H4 (cell line): ENCODE data around the gene MEGF6. TPM values are rescaled to one million over a fixed set of nuclear protein-coding genes. Genes with fewer than 3 reads are reported as not detected.
A peak's percentile ranks its signal among the peaks of the same experiment; 100 is the strongest.

Source experiments
- DNase-seq: peaks from one replicate; pipeline ENCODE4 v3.0.0-alpha.2; 2015; ENCODE audit warnings: low spot score
- total RNA-seq: library from RNA; depleted of rRNA; stranded (reverse); fragments of >200 nt; shearing (Covaris generic); gene quantifications from 2 replicates; pipeline ENCODE4 v1.2.3, GENCODE V29; 2014; rRNA removed

MEGF6 gene, protein sequence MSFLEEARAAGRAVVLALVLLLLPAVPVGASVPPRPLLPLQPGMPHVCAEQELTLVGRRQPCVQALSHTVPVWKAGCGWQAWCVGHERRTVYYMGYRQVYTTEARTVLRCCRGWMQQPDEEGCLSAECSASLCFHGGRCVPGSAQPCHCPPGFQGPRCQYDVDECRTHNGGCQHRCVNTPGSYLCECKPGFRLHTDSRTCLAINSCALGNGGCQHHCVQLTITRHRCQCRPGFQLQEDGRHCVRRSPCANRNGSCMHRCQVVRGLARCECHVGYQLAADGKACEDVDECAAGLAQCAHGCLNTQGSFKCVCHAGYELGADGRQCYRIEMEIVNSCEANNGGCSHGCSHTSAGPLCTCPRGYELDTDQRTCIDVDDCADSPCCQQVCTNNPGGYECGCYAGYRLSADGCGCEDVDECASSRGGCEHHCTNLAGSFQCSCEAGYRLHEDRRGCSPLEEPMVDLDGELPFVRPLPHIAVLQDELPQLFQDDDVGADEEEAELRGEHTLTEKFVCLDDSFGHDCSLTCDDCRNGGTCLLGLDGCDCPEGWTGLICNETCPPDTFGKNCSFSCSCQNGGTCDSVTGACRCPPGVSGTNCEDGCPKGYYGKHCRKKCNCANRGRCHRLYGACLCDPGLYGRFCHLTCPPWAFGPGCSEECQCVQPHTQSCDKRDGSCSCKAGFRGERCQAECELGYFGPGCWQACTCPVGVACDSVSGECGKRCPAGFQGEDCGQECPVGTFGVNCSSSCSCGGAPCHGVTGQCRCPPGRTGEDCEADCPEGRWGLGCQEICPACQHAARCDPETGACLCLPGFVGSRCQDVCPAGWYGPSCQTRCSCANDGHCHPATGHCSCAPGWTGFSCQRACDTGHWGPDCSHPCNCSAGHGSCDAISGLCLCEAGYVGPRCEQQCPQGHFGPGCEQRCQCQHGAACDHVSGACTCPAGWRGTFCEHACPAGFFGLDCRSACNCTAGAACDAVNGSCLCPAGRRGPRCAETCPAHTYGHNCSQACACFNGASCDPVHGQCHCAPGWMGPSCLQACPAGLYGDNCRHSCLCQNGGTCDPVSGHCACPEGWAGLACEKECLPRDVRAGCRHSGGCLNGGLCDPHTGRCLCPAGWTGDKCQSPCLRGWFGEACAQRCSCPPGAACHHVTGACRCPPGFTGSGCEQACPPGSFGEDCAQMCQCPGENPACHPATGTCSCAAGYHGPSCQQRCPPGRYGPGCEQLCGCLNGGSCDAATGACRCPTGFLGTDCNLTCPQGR (N-terminal part only)
- total RNA-seq, result 0.58 and 1.1 TPM in 2 replicates

DNA sequence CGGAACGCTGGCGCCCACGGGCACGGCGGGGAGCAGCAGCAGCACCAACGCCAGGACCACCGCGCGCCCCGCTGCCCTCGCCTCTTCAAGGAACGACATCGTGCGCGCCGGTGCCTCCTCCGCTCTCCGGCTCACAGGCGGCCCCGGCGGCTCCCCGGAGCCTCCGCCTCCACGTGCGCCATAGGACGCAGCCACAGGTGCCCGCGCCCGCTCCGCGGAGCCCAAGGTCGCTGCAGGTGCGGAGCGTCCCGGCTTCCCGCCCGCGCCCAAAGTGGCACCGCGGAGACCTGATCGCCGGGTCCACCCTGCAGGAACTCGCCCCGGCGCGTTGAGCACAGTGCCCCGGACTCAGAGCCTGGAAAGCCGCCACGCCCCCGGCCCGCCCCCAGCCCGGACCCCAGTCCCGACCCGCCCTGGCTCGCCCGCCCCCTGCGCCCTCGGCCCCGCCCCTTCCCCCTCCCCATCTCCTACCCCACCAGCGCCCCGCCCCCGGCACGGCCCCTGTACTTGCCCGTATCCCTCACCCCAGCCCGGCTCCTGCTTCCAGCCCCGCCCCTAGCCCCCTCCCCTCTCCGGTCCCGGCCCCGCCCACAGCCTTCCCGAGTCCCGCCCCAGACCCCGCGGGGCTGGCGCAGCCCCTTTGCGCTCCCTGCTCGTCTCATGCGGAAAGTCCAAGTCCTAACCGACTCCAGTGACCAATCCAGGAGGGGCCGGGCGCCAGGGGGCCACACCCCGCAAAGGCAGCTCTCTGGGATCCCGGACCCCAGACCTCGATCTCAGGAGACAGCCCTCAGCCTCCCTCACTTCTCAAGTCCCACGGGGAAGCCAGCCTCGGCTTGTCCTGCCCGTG lies at the start of gene MEGF6:
MEGF6 (minus strand) TSS at position 339 of the 850 bp plus-strand sequence; CDS start at position 99, 240 bp downstream.
- DNase-seq, result no peak

DNA sequence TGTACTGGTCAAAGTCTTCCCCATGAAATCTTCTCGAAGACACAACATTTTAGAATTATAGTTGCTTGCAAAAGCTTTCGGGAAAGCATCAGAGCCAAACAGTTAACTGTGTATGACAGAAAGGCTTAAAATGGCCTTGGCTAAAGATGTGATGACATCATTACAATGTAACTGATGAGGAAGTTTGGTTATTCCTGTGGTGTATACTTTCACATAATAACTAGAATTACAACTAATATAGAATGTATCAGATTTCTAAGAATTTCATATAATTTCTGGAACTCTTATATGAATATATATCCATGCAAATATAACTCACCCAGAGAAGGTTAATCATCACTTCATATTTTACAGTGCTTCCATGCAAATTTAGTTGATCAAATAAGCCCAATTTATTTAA lies 49.4 kb upstream of the MEGF6 start:
- DNase-seq, result no peak

DNA sequence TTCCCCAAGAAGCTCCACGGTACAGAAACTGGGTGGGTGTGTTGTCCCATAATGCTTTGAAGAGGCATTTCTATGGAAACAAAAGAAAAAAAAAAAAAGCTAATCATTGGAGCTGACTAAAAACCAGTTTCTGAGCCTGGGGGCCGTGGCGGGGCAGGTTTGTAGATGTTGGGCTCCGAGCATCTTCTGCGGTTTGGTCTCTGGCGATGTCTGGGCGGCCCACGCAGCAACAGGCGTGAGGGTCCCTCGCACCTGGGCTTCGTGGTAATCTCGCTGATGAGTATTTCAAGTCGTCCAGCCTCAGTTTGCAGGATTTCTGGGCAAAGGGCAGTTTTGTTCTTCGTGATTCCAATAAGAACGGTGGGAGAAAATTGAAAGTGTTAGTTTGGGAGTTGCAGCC lies 47.8 kb upstream of the MEGF6 start:
- DNase-seq, result no peak

DNA sequence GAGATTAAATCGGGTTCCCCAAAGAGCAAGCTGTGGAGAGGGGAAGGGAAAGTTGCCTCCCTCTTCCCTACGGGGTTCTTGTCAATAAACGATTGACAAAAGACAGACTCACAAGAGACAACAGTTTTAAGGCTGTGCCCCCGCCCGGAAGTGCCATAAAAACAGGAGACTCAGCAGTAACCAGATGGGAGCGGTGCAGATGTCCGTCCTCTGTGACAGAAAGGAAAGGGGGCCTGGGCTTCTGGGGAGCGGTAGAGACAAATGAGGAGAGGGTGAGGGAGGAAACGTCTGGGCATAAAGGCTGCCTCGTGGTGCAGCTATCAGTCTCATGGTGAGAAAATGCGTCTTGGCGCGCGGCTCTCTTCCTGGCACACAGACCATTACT lies 46.9 kb upstream of the MEGF6 start:
- DNase-seq, result no peak

DNA sequence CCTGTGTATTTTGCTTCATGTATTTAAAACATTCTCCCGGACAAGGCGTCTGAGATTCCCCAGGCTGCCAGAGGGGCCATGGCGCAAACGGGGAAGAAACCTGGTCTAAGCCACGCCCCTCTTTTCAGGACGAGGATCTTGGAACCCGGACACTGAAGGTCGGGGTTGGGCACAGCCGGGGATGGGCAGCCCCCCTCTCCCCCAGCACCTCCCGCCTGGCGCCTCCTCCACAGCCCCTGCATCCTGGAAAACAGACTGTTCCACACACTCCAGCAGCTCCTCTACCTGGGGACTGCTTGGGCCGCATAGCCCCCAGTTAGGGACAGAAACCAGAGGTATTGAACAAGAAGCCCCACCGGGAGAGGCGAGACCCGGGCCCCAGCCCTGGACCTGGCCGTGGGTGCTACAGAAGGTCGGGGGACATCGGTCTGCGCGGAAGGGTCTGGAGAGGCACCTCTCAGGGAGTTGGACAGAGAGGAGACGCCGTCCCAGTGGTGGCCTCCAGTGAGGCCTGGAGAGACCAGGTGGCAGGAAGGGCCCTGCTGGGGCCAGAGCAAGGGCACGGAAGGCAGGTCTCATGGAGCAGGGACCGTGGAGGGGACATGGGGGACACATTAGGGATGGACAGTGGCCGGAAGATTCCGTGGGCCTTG lies 46.4 kb upstream of the MEGF6 start:
- no peak for DNase-seq

DNA sequence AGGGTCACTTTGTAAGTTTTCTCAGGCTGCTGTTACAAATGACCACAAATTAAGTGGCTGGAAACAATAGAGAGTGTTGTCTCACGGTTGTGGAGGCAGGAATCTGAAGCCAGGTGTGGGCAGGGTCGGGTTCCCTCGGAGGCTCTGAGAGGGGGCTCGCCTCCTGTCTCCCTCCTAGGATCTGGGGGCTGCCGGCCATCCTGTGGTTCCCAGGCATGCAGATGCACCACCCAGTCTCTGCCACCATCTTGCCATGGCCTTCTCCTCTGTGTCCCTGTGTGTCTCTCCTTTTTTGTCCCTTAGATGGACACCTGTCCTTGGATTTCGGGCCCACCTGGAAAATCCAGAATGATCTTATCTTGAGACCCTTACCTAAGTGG lies 45.8 kb upstream of the MEGF6 start:
- no peak for DNase-seq

DNA sequence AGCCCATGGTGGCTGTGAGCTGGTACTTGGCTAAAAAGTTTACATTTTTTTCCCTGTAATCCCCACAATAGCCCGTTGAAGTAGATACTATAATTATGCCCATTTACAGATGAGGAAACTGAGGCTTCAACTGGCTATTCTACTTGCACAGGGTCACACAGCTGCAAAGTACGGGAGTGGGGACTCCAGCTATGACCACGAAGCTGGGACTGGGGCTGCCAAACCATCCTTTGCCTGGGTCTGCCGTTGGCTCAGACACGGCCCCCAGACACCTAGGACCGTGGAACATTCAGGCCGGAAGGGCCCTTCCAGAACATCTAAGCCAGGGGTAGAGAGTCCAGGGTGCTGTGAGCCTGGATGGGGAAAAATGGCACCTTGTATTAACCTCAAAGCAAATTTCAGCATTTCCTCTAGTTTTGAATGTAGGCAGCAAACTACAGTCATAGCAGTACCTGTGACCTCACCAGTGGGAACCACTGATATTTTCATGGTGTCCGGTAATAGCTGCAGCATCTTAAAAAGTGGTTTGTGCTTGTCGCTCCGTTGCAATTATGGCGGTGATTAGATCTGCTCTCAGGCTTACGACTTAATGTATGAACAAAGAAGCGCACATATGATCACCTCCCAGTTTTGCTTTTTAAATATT lies 45.3 kb upstream of the MEGF6 start:
- DNase-seq, result no peak

DNA sequence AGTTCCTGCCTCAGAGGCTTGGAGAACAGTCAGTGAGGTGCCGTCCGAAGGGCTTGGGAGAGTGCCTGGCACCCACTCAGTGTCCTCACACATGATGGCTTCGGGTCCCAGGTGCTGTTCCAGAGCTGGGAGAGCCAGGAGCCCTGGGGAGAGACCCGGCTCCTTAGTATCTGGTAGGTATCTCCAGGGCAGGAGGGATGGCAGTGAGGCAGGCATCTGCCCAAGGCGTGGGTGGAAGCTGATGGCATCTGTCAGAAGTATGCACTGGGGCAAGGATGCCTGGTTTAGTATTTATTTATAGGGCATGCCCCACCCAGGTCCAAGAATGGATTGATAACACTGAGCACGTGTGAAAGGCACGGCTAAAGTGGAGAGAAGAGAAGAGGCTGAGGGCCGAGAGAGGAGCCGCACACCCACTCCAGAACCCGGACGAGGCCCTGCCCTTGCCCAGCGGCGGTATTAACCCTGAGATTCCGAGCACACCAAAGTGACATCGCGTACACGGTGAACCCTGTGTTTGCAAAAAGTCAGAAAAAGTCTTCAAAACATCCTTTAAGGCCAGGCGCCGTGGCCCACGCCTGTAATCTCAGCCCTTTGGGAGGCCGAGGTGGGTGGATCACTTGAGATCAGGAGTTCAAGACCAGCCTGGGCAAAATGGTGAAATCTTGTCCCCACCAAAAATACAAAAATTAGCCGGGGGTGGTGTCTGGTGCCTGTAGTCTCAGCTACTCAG lies 43.4 kb upstream of the MEGF6 start:
- no peak for DNase-seq

DNA sequence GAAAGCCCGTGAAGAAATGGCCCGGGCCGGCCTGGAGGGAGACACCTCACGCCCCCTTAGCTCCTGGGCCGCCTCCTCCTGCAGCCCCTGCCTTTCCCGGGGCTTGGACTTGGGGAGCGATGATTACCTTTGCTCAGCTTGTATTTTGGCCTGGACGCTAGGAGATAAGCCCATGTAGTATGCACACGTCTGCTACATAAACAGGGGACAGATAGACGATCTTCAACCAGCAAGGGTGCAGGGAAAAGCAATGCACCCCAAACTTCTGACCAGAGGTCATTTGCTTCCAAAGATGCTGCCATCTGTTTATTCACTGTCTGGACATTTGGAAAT lies 41.9 kb upstream of the MEGF6 start:
- DNase-seq, result no peak

DNA sequence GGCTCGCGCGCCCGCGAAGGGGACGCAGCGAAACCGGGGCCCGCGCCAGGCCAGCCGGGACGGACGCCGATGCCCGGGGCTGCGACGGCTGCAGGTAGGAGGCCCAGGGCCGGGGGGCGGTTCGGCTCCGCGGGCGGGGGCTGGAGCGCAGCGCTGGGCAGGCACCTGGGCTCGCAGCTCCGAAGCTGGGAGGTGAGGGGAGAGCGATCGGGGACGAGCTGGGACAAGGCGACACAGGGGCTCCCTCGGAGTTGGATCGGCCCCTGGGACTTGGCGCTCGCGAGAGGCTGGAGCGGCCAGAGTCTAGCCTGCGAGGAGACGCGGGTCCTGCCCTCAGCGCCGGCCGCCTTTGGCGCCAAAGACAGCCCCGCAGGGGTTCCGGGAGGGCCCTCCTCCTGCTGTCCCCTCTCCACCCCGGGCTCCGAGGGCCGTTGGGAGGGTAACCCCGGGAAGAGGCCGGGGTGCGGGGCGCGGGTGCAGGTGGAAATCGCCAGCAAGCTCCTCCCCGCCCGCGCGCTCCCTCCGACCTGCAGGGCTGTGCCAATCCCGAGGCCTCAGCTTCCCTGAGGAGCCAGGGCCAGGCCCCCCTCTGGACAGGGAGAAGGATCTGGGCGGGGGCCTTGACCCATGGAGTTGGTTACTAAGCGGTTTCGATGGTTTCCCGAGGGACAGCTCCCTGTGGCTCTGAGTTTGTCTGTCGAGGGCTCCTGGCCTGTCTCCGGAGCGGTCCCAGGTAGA lies 41.4 kb upstream of the MEGF6 start:
- no peak for DNase-seq

DNA sequence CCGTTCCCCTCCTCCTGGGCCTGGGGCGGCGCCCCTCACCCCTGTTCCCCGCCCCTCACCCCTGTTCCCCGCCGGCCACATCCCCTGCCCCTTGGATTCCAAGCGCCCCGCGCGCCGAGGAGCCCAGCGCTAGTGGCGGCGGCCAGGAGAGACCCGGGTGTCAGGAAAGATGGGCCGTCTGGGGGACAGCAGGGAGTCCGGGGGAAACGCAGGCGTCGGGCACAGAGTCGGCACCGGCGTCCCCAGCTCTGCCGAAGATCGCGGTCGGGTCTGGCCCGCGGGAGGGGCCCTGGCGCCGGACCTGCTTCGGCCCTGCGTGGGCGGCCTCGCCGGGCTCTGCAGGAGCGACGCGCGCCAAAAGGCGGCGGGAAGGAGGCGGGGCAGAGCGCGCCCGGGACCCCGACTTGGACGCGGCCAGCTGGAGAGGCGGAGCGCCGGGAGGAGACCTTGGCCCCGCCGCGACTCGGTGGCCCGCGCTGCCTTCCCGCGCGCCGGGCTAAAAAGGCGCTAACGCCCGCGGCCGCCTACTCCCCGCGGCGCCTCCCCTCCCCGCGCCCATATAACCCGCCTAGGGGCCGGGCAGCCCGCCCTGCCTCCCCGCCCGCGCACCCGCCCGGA lies 40.7 kb upstream of the MEGF6 start, which contains the start of gene TP73:
TP73 (plus strand) TSS at position 587 of the 618 bp plus-strand sequence. CDS start 29,850 bp downstream, outside the sequence.
- no peak for DNase-seq

DNA sequence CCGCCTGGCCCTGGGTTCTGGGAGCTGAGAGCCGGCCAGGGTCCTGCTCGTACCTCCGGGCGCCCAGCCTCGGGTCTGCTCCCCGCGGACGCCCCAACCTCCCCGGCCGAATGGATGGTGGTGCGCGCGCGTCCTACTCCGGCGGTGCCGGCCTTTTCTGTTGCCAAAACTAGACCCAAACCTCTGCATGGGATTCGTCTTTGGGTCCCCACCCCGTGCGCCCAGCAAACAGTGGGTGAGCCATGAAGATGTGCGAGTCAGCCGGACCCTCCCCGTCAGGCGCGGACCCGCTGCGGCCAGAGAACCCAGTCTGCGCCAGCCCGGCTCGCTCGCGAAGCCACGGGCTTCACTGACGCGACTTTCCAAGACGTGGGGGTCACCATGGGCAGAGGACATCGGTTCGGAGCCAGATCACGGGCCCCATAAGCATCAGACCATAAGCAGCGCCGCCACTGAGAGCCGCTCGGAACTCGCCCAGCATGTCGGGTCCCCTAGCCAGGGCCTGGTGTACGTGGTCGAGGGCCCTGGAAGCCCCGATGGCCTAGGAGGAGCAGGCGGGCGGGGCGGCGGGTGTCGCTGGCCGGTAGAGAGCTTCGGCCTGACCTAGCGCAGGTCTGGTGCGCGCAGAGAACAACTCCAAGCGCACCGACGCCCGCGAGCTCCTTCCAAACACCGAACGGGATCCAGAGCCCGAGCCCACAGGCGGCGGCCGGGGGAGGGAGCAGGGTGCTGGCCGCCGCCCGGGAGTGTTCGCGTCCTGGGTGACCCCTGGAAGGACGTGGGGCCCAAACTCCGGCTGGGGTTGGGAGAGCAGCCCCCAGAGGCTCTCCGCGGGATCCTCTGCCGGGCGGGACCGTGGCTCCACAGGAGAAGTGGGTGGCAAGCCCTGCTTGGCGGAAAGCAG lies 40.0 kb upstream of the MEGF6 start:
- no peak for DNase-seq

DNA sequence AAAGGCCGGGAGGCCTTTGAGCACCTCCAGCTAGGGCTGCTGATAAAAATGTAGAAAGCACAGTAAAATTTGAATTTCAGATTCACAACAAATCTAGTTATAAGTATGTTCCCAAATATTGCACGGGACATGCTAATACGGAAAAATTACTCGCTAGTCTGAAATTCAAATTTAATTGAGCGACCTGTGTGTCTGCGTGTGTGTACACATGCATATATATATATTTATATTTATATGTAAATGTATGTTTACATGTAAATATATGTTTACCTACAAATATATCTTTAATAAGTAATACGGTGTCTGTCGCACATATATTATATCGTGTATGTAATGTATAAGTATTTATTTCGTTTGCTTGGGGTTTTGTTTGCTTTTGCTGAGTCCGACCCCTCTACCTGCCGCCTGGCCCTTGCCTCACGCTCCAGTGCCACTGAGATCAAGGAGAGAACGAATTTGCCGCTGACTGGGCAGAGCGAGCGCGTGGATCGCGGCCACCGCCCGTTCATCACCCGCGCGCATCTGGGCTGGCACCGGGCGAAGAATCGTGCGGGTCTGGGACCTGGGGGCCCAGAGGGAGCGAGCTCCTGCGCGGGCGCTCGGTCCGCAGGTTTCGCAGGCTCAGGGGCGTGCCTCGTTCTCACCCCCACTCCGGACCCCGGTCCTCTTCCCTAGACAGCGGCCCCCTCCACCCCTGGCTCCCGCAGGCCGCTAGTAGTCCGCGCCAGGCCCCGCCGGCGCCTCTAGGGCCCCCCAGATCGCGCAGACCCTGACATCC lies 39.1 kb upstream of the MEGF6 start:
- DNase-seq, result no peak

DNA sequence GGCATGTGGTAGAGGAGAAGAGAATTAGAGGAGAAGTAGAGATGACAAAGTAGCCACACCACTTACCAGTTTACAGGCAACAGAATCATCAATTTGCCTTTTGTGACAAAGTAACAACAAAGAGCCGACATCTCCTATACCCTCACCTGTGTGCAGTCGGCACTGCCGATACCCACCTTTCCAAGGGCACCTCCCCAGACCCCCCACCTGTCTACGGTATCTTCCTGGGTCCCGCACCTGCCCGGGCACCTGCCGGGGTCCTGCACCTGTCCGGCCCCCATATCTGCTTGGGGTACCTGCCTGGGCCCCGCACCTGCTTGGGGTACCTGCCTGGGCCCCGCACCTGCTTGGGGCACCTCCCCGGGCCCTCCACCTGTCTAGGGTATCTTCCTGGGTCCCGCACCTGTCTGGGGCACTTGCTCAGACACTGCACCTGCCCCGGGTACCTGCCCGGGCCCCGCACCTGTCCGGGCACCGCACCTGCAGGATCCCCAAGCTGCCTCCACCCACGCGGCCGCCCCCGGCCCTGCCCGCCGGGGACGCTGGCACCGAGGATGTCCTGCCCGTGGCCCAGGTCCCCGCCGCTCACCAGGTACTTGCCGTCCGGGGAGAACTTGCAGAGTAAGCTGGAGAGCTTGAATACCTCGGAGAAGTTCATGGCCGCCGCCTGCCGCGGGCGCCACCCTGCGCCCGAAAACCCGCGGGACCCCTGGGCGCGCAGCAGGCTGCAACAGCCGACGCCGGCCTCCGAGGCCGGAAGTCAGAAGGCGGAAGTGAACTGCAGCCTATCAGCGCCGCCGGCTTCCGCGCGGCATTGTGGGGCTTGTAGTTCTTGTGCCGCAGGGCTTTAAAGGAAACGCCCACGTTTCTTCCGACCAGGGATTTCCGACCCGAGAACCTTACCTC lies 38.3 kb upstream of the MEGF6 start, which contains the start of gene WRAP73:
WRAP73 (minus strand) TSS at position 762 of the 906 bp plus-strand sequence; CDS start at position 658, 104 bp downstream.
- DNase-seq, result peak; percentile 90

DNA sequence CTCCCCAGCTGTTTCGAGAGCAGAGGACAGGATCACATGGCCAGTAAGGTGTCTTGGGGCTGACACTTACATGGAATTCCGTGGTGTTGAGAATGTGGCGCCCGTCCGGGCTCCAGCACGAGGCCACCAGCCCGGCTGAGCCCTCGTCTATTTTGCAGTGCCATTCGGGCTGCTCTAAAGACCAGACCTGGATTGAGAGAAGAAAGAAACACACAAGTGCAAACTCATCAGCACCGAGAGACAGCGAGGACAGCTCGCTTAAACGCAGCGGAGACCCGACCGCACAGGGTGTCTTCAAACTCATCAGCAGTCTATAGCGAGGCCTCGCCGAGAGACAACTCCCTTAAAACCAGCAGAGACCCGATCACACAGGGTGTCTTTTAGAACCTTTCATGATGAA lies 35.3 kb upstream of the MEGF6 start:
- no peak for DNase-seq
